Urinary bladder (tissue), 4 donors: ENCODE data around the gene FAM120A. TPM values are rescaled to one million over a fixed set of nuclear protein-coding genes. Genes with fewer than 3 reads are reported as not detected.

Experiments used
- DNase-seq: peaks from one replicate; pipeline ENCODE4 v3.0.0-alpha.2; 2015; ENCODE audit errors: extremely low spot score
- H3K27ac ChIP-seq: one replicate; pipeline ENCODE4 v1.5.1; 2013; ENCODE audit warnings: low read depth, mild to moderate bottlenecking, moderate library complexity
- H3K36me3 ChIP-seq: one replicate; pipeline ENCODE4 v1.6.1; 2013; ENCODE audit warnings: mild to moderate bottlenecking, moderate library complexity; ENCODE audit not compliant: insufficient read depth
- H3K4me1 ChIP-seq: one replicate; pipeline ENCODE4 v1.6.1; 2013; ENCODE audit warnings: mild to moderate bottlenecking, moderate library complexity; ENCODE audit not compliant: insufficient read depth
- H3K4me3 ChIP-seq: one replicate; pipeline ENCODE4 v1.5.1; 2013; ENCODE audit warnings: low read depth, low read length
- WGBS: extraction: QIAGEN DNeasy Blood & Tissue Kit; methylation state at CpG from one replicate; pipeline ENCODE4 v1.1.7; 2013; 5-methylcytosine and 5-hydroxymethylcytosine counted together
- polyA plus RNA-seq: library from polyadenylated mRNA; stranded (reverse); fragments of 200-250 nt; gene quantifications from one replicate; pipeline ENCODE4 v1.2.3, GENCODE V29; 2013
- total RNA-seq: library from RNA; depleted of rRNA; stranded (reverse); fragments of >200 nt; gene quantifications from one replicate; pipeline ENCODE4 v1.2.3, GENCODE V29; 2014
- donor health status: healthy with polysubstance abuse.
- donor health status: healthy.

The FAM120A gene
- total and polyA plus RNA-seq, 2 donors = 67.9 to 101 TPM

- no peak overlapping the region for H3K4me3 ChIP-seq
- no peaks in the 10 kb centered on the region for H3K4me1 ChIP-seq
- WGBS = 83% methylated on average over 9 of the region's 9 CpGs
- DNase-seq = no peak
- peaks cover 2% of the 10 kb centered on the region for H3K36me3 ChIP-seq
- H3K27ac ChIP-seq = no peak overlapping the region
Measured at GRCh38 chr9:93513606-93514005, 62.1 kb downstream of the FAM120A start.

GRCh38 chr9:93517331-93517730 lies 65.8 kb downstream of the FAM120A start:
- no peak overlapping the region for H3K4me3 ChIP-seq
- H3K36me3 ChIP-seq = peaks cover 2% of the 10 kb centered on the region
- no peaks in the 10 kb centered on the region for H3K4me1 ChIP-seq
- 57% methylated on average over 1 of the region's 1 CpG for WGBS
- no peak for DNase-seq
- no peak overlapping the region for H3K27ac ChIP-seq

GRCh38 chr9:93520523-93520922 lies 69.0 kb downstream of the FAM120A start:
- H3K36me3 ChIP-seq = peaks cover 2% of the 10 kb centered on the region
- 91% methylated on average over 6 of the region's 6 CpGs for WGBS
- DNase-seq = no peak
- H3K27ac ChIP-seq = no peak overlapping the region
- H3K4me3 ChIP-seq = no peak overlapping the region
- no peaks in the 10 kb centered on the region for H3K4me1 ChIP-seq

GRCh38 chr9:93522736-93523135 lies 71.3 kb downstream of the FAM120A start:
- no peak overlapping the region for H3K27ac ChIP-seq
- peaks cover 2% of the 10 kb centered on the region for H3K36me3 ChIP-seq
- H3K4me1 ChIP-seq = no peaks in the 10 kb centered on the region
- H3K4me3 ChIP-seq = no peak overlapping the region
- DNase-seq = no peak
- WGBS = 82% methylated on average over 3 of the region's 3 CpGs

- whole genome bisulfite sequencing = 83% methylated on average over 7 of the region's 7 CpGs
- H3K27ac ChIP-seq = no peak overlapping the region
- H3K4me1 ChIP-seq = no peaks in the 10 kb centered on the region
- H3K36me3 ChIP-seq = peaks cover under 1% of the 10 kb centered on the region
- no peak for DNase-seq
- no peak overlapping the region for H3K4me3 ChIP-seq
Measured at GRCh38 chr9:93523518-93524144, 72.1 kb downstream of the FAM120A start.

GRCh38 chr9:93525476-93525875 lies 74.0 kb downstream of the FAM120A start:
- H3K4me3 ChIP-seq = no peak overlapping the region
- no peak for DNase-seq
- H3K4me1 ChIP-seq = no peaks in the 10 kb centered on the region
- no peaks in the 10 kb centered on the region for H3K36me3 ChIP-seq
- no peak overlapping the region for H3K27ac ChIP-seq
- 83% methylated on average over 5 of the region's 5 CpGs for WGBS

GRCh38 chr9:93531374-93531773 lies 79.9 kb downstream of the FAM120A start:
- no peak overlapping the region for H3K4me3 ChIP-seq
- no peak for DNase-seq
- H3K4me1 ChIP-seq = no peaks in the 10 kb centered on the region
- H3K27ac ChIP-seq = no peak overlapping the region
- H3K36me3 ChIP-seq = peaks cover 3% of the 10 kb centered on the region
- 76% methylated on average over 3 of the region's 3 CpGs for WGBS

- Histone ChIP-seq H3K27ac (no peak overlapping the region), H3K36me3 (peaks cover 3% of the 10 kb centered on the region), H3K4me1 (no peaks in the 10 kb centered on the region), H3K4me3 (no peak overlapping the region)
- no peak for DNase-seq
- 54% methylated on average over 8 of the region's 8 CpGs for WGBS
Measured at GRCh38 chr9:93532141-93532540, 80.7 kb downstream of the FAM120A start.

- WGBS = 79% methylated on average over 8 of the region's 8 CpGs
- Histone ChIP-seq H3K4me3 (no peak overlapping the region), H3K36me3 (peaks cover 3% of the 10 kb centered on the region), H3K4me1 (no peaks in the 10 kb centered on the region), H3K27ac (no peak overlapping the region)
- DNase-seq = no peak
Measured at GRCh38 chr9:93533863-93534262, 82.4 kb downstream of the FAM120A start.

GRCh38 chr9:93536167-93536566 lies 84.7 kb downstream of the FAM120A start:
- no peak overlapping the region for H3K4me3 ChIP-seq
- H3K27ac ChIP-seq = no peak overlapping the region
- H3K4me1 ChIP-seq = no peaks in the 10 kb centered on the region
- WGBS = 95% methylated on average over 4 of the region's 4 CpGs
- DNase-seq = no peak
- H3K36me3 ChIP-seq = peaks cover 3% of the 10 kb centered on the region

GRCh38 chr9:93536874-93537273 lies 85.4 kb downstream of the FAM120A start:
- Histone ChIP-seq H3K27ac (no peak overlapping the region), H3K4me3 (no peak overlapping the region), H3K4me1 (no peaks in the 10 kb centered on the region), H3K36me3 (peaks cover 3% of the 10 kb centered on the region)
- no peak for DNase-seq
- 81% methylated on average over 9 of the region's 9 CpGs for WGBS

- H3K4me3 ChIP-seq = no peak overlapping the region
- no peak overlapping the region for H3K27ac ChIP-seq
- H3K4me1 ChIP-seq = no peaks in the 10 kb centered on the region
- WGBS = 91% methylated on average over 8 of the region's 8 CpGs
- DNase-seq = no peak
- H3K36me3 ChIP-seq = peaks cover 2% of the 10 kb centered on the region
Measured at GRCh38 chr9:93540305-93540704, 88.8 kb downstream of the FAM120A start.

- 88% methylated on average over 4 of the region's 4 CpGs for WGBS
- no peak overlapping the region for H3K4me3 ChIP-seq
- H3K4me1 ChIP-seq = no peaks in the 10 kb centered on the region
- H3K27ac ChIP-seq = no peak overlapping the region
- DNase-seq = no peak
- H3K36me3 ChIP-seq = peaks cover 2% of the 10 kb centered on the region
Measured at GRCh38 chr9:93541005-93541404, 89.5 kb downstream of the FAM120A start.

GRCh38 chr9:93541581-93542349 lies 90.3 kb downstream of the FAM120A start:
- no peaks in the 10 kb centered on the region for H3K4me1 ChIP-seq
- WGBS = 58% methylated on average over 8 of the region's 8 CpGs
- DNase-seq = no peak
- no peak overlapping the region for H3K27ac ChIP-seq
- no peak overlapping the region for H3K4me3 ChIP-seq
- H3K36me3 ChIP-seq = peaks cover 2% of the 10 kb centered on the region
